Activated naive CD8-positive, alpha-beta T cell (primary cell): ENCODE data around the gene VSIG8.

Experiments used
- H3K27ac Mint-ChIP-seq: one replicate; pipeline ENCODE4 v1.8.0; 2021; ENCODE audit warnings: mixed read lengths
- H3K27me3 Mint-ChIP-seq: one replicate; pipeline ENCODE4 v1.8.0; 2021; ENCODE audit warnings: mixed read lengths
- H3K36me3 Mint-ChIP-seq: one replicate; pipeline ENCODE4 v1.8.0; 2021; ENCODE audit warnings: mixed read lengths
- H3K4me1 Mint-ChIP-seq: one replicate; pipeline ENCODE4 v1.8.0; 2021; ENCODE audit warnings: low read depth, mixed read lengths
- H3K4me3 Mint-ChIP-seq: one replicate; pipeline ENCODE4 v1.8.0; 2021; ENCODE audit warnings: mild to moderate bottlenecking, mixed read lengths
- H3K9me3 Mint-ChIP-seq: one replicate; pipeline ENCODE4 v1.8.0; 2021; ENCODE audit warnings: low read depth, mixed read lengths

The VSIG8 gene

GRCh38 chr1:159832309-159832708, 30.1 kb downstream of the VSIG8 start:
- Mint-ChIP-seq H3K4me3 (no peak overlapping the region), H3K4me1 (peaks cover 23% of the 10 kb centered on the region), H3K9me3 (no peaks in the 10 kb centered on the region), H3K27ac (no peak overlapping the region), H3K27me3 (no peaks in the 10 kb centered on the region), H3K36me3 (peaks cover 14% of the 10 kb centered on the region)

GRCh38 chr1:159831412-159832141, 30.9 kb downstream of the VSIG8 start:
- Mint-ChIP-seq H3K36me3 (peaks cover 13% of the 10 kb centered on the region), H3K27me3 (no peaks in the 10 kb centered on the region), H3K4me3 (no peak overlapping the region)

GRCh38 chr1:159830722-159831121, 31.7 kb downstream of the VSIG8 start:
- no peak overlapping the region for H3K27ac Mint-ChIP-seq
- H3K27me3 Mint-ChIP-seq = no peaks in the 10 kb centered on the region
- no peak overlapping the region for H3K4me3 Mint-ChIP-seq
- H3K9me3 Mint-ChIP-seq = no peaks in the 10 kb centered on the region
- peaks cover 9% of the 10 kb centered on the region for H3K36me3 Mint-ChIP-seq
- H3K4me1 Mint-ChIP-seq = peaks cover 39% of the 10 kb centered on the region

More at GRCh38 chr1:159831412-159832141, 30.9 kb downstream of the VSIG8 start:
- H3K4me1 Mint-ChIP-seq = peaks cover 30% of the 10 kb centered on the region
- H3K27ac Mint-ChIP-seq = no peak overlapping the region
- H3K9me3 Mint-ChIP-seq = no peaks in the 10 kb centered on the region

GRCh38 chr1:159829822-159830465, 32.5 kb downstream of the VSIG8 start:
- Mint-ChIP-seq H3K27ac (no peak overlapping the region), H3K4me1 (peaks cover 47% of the 10 kb centered on the region), H3K9me3 (no peaks in the 10 kb centered on the region), H3K4me3 (no peak overlapping the region), H3K36me3 (peaks cover 7% of the 10 kb centered on the region), H3K27me3 (no peaks in the 10 kb centered on the region)

GRCh38 chr1:159829273-159829634, 33.2 kb downstream of the VSIG8 start:
- Mint-ChIP-seq H3K27me3 (no peaks in the 10 kb centered on the region), H3K36me3 (peaks cover 7% of the 10 kb centered on the region), H3K9me3 (no peaks in the 10 kb centered on the region), H3K4me3 (peak overlapping the region; percentile 18), H3K4me1 (peaks cover 53% of the 10 kb centered on the region), H3K27ac (no peak overlapping the region)

- Mint-ChIP-seq H3K27ac (peak overlapping the region; percentile 38), H3K4me1 (peaks cover 55% of the 10 kb centered on the region), H3K36me3 (peaks cover 5% of the 10 kb centered on the region), H3K9me3 (no peaks in the 10 kb centered on the region), H3K4me3 (peak overlapping the region; percentile 18), H3K27me3 (no peaks in the 10 kb centered on the region)
Measured at GRCh38 chr1:159828581-159829272, 33.7 kb downstream of the VSIG8 start.

- Mint-ChIP-seq H3K4me3 (peak overlapping the region; percentile 7), H3K27me3 (no peaks in the 10 kb centered on the region), H3K27ac (peak overlapping the region; percentile 38), H3K36me3 (peaks cover 3% of the 10 kb centered on the region), H3K4me1 (peaks cover 55% of the 10 kb centered on the region), H3K9me3 (no peaks in the 10 kb centered on the region)
Measured at GRCh38 chr1:159828176-159828575, 34.3 kb downstream of the VSIG8 start.

GRCh38 chr1:159827549-159827948, 34.9 kb downstream of the VSIG8 start:
- Mint-ChIP-seq H3K36me3 (peaks cover 3% of the 10 kb centered on the region), H3K9me3 (no peaks in the 10 kb centered on the region), H3K27ac (peak overlapping the region; percentile 83), H3K4me1 (peaks cover 55% of the 10 kb centered on the region), H3K27me3 (no peaks in the 10 kb centered on the region), H3K4me3 (peak overlapping the region; percentile 30)

- H3K27ac Mint-ChIP-seq = peak overlapping the region; percentile 83
- H3K27me3 Mint-ChIP-seq = no peaks in the 10 kb centered on the region
Measured at GRCh38 chr1:159827102-159827490, 35.4 kb downstream of the VSIG8 start.

GRCh38 chr1:159826441-159827101, 35.9 kb downstream of the VSIG8 start, which contains the start of gene SLAMF8:
Gene SLAMF8, plus strand, starts transcription at chr1:159826873. Its CDS starts 26 bp downstream, at chr1:159826899.
- peak within 1 kb of the TSS; percentile 64 for H3K4me3 Mint-ChIP-seq
- peaks cover 55% of the 10 kb centered on the region for H3K4me1 Mint-ChIP-seq
- H3K9me3 Mint-ChIP-seq = no peaks in the 10 kb centered on the region
- H3K27ac Mint-ChIP-seq = peak within 1 kb of the TSS; percentile 83
- H3K27me3 Mint-ChIP-seq = no peaks in the 10 kb centered on the region
- no peaks in the 10 kb centered on the region for H3K36me3 Mint-ChIP-seq

More at GRCh38 chr1:159827102-159827490, 35.4 kb downstream of the VSIG8 start:
- Mint-ChIP-seq H3K4me3 (peak overlapping the region; percentile 64), H3K36me3 (no peaks in the 10 kb centered on the region), H3K4me1 (peaks cover 55% of the 10 kb centered on the region), H3K9me3 (no peaks in the 10 kb centered on the region)

- Mint-ChIP-seq H3K4me1 (peaks cover 55% of the 10 kb centered on the region), H3K9me3 (no peaks in the 10 kb centered on the region), H3K27me3 (no peaks in the 10 kb centered on the region), H3K27ac (peak overlapping the region; percentile 83), H3K36me3 (no peaks in the 10 kb centered on the region), H3K4me3 (peak overlapping the region; percentile 64)
Measured at GRCh38 chr1:159825564-159825963, 36.9 kb downstream of the VSIG8 start.

GRCh38 chr1:159823406-159823805, 39.1 kb downstream of the VSIG8 start:
- H3K4me1 Mint-ChIP-seq = peaks cover 49% of the 10 kb centered on the region
- H3K27me3 Mint-ChIP-seq = no peaks in the 10 kb centered on the region
- no peak overlapping the region for H3K4me3 Mint-ChIP-seq
- H3K27ac Mint-ChIP-seq = no peak overlapping the region
- H3K36me3 Mint-ChIP-seq = no peaks in the 10 kb centered on the region
- no peaks in the 10 kb centered on the region for H3K9me3 Mint-ChIP-seq

GRCh38 chr1:159821171-159821867, 41.1 kb downstream of the VSIG8 start:
- H3K9me3 Mint-ChIP-seq = no peaks in the 10 kb centered on the region
- no peaks in the 10 kb centered on the region for H3K27me3 Mint-ChIP-seq
- no peaks in the 10 kb centered on the region for H3K36me3 Mint-ChIP-seq
- no peak overlapping the region for H3K27ac Mint-ChIP-seq
- no peak overlapping the region for H3K4me3 Mint-ChIP-seq
- peaks cover 30% of the 10 kb centered on the region for H3K4me1 Mint-ChIP-seq

- Mint-ChIP-seq H3K4me3 (no peak overlapping the region), H3K9me3 (no peaks in the 10 kb centered on the region), H3K36me3 (no peaks in the 10 kb centered on the region), H3K27ac (no peak overlapping the region), H3K27me3 (no peaks in the 10 kb centered on the region), H3K4me1 (peaks cover 8% of the 10 kb centered on the region)
Measured at GRCh38 chr1:159817276-159818041, 45.0 kb downstream of the VSIG8 start.
